Anterior cingulate cortex (tissue), 58 donors: Measurements from ENCODE around the gene ABCA6.
"Not testable (repeated sequence)": the region's sequence is repeated elsewhere in the genome, so short reads cannot be mapped to it uniquely, and the experiment has no call there.

ENCODE experiments used
- DNase-seq, 58 donors: peaks; one replicate each; lab custom pipeline; 2025; lab: John Stamatoyannopoulos, UW

ABCA6 gene

GRCh38 chr17:69075823-69076222, 65.9 kb downstream of the ABCA6 start:
- no peak for DNase-seq

DNA sequence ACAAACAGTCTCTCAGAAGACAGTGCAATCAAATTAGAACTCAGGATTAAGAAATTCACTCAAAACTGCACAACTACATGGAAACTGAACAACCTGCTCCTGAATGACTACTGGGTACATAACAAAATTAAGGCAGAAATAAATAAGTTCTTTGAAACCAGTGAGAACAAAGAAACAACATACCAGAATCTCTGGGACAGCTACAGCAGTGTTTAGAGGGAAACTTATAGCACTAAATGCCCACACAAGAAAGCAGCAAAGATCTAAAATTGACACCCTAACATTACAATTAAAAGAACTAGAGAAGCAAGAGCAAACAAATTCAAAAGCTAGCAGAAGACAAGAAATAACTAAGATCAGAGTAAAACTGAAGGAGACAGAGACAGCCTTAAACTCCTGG, 68.3 kb downstream of the ABCA6 start:
- not testable (repeated sequence) for DNase-seq

DNA sequence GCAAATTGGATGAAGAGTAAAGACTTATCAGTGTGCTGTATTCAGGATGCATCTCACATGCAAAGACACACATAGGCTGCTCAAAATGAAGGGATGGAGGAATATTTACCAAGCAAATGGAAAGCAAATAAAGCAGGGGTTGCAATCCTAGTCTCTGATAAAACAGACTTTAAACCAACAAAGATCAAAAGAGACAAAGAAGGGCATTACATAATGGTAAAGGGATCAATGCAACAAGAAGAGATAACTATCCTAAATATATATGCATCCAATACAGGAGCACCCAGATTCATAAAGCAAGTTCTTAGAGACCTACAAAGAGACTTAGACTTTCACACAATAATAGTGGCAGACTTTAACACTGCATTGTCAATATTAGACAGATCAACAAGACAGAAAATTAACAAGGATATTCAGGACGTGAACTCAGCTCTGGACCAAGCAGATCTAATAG, 68.9 kb downstream of the ABCA6 start:
- not testable (repeated sequence) for DNase-seq

GRCh38 chr17:69071233-69071586, 70.5 kb downstream of the ABCA6 start:
- not testable (repeated sequence) for DNase-seq

- DNase-seq = not testable (repeated sequence)
Observed at GRCh38 chr17:69070378-69071232, 71.1 kb downstream of the ABCA6 start.

- DNase-seq = no peak
Observed at GRCh38 chr17:69069226-69069750, 72.4 kb downstream of the ABCA6 start.

DNA sequence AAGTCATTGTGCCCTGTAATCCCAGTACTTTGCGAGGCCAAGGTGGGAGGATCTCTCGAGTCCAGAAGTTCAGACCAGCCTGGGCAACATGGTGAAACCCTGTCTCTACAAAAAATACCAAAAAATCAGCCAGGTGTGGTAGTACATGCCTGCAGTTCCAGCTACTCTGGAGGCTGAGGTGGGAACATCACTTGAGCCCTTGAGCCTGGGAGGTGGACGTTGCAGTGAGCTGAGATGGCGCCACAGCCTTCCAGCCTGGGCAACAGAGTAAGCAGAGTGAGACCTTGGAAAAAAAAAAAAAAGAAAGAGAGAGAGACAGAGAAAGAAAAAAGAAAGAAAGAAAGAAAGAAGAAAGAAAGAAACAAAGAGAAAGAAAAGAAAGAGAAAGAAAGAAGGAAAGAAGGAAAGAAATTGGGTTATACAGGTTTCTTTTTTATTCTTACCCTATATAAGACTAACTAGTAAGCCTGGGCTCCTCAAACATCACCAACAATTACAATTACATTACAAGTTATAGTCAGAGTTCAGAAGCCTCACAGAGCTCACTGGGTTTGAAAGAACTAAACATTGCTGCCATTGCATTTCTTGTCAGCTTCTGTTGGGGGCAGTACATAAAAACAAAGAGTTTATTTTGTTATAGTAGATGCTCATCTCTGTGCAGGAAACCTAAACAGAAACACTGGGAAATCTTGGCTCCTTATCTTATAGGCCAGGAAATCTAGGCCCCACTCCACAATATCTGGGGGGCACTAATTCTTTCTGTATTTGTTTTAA, 74.2 kb downstream of the ABCA6 start:
- DNase-seq = no peak

DNA sequence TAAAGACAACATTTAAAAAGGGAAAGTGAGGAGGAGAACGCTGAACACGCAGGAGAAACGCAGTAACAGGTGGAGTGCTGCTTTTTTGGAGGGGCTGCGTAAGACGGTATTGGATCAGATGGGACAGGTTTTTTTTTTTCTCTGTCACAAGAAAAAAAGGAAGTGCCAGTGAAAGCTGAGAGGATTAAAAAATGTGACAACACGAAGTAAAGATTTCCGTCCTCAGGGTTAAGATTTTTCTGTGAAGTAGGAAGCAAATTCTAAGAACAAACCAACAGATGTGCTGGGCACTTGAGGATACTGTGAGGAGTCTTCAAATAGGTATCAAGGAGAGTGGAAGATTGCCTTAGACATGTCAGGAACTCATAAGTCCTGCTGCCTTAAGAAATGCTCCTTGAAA, 75.2 kb downstream of the ABCA6 start:
- DNase-seq = no peak

- no peak for DNase-seq
Observed at GRCh38 chr17:69065113-69065512, 76.6 kb downstream of the ABCA6 start.

- DNase-seq = no peak
Observed at GRCh38 chr17:69064476-69064875, 77.2 kb downstream of the ABCA6 start.

- DNase-seq = no peak
Observed at GRCh38 chr17:69064001-69064400, 77.7 kb downstream of the ABCA6 start.

DNA sequence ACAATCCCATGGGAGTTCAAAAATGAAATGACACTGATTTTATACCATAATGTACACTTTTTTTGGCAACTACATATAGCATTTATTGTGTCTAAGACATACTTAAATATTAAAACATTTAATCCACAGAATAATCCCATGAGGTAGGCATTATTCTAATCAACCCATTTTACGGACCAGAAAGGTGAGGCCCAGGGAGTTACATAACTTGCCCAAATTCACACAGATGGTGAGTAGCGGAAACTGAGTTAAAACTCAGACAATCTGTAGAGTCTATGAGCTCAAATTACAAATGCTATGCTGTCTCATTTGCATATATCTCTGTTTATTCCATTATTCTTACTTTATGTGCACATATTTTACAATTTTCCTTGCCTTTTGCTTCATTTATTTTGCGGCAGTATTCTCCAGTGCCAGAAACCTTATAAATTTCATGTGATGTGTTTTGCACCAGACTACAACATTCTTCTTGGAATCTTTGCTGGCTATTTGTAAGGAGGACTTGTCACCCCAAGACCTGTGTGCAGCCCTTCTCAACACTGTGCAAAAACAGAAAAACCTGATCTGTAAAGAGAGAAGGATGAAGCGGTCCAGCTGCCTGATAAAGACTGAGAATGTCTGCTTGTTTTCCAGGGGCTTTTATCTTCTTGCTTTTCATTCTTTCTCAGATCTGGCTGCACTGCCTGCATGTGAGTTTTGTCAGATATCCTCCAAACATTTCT, 78.7 kb downstream of the ABCA6 start:
- no peak for DNase-seq

DNA sequence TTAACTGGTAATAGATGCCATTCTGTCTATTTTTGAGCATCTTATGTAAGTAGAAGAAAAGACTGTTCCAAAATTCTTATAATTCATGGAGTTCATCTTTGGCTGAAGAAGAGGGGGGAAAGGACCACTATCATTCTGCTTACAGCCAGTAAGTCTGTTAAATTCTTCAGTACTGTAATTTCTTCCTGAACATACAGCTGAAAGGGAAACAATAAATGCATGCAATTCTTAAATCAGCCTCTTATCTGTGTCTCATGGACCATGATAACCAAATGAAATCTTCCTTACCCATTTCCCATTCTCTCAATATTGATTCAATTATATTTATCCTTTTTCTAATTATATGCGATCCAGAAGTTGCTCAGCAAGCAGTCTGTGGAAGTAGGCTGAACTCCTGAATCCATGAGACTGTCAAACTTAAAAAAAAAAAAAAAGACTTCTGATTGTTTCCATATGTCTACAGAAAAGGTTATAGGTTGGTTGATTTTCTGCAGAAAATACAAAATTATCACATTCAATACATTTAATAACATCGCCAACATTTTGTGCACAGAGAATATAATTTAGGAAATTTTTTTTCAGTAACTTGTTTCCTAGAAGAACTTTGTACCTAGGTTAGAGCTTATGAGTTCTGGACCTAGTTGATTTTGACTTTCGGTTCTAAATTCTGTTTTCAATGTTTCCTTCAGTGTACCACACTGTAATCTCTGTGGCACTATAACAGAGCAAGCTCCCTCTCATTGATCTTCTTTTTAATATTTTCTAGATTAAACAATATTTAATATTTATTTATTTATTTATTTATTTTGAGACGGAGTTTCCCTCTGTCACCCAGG, 79.8 kb downstream of the ABCA6 start:
- no peak for DNase-seq

- peak in 2 of 58 donors; percentile 0 to 8 for DNase-seq
Observed at GRCh38 chr17:69060822-69061221, 80.9 kb downstream of the ABCA6 start, which contains the start of gene ABCA9. Gene ABCA9 (minus strand): TSS chr17:69060927. CDS start chr17:69051126, 9,801 bp downstream.

DNA sequence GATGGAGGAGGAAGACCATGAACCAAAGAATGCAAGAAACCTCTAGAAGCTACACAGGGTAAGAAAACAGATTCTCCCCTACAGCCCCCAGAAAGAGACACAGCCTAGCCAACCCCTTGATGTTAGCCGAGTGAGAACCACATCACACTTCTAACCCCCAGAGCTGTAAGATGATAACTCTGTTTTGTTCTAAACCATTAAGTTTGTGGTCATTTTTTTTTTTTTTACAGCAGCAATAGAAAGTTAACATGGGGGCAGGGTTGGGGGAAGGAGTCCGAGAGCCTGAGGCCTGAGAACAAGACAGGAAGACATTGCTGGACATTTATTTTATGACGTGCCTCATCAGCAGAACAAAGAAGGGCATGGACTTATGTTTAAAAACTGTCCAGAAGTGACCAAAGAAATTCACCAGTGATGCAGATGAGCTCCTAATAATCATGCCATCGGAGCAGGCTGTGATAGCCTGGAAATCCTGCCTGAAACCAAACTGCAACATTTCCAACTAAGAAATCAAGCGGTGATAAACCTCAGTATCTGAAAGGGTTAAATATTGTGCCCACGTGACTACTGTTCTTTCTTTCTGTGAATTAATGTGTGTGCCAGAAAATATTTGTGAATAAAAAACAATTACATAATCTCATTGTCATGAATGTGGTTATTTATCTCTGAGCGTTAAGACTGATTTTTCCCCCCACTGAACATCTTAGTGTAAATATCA, 82.1 kb downstream of the ABCA6 start:
- no peak for DNase-seq

DNA sequence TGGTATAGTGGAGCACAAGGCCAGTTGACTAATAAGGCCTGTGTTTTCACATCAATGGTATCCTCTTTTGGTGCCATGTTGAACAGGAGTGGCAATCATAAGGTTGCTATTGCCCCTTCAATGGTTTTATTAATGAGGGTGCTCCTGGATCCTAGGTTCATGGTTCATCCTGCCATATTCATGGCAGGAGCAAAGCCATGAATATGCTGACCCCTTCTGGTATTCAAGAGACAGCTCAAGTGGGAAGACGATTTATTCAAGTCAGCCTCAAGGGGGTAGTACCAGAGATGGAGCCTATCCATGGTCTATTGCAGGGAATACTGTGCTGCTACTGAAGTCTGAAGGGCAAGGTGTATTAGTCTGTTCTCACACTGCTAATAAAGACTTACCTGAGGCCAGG, 83.5 kb downstream of the ABCA6 start:
- no peak for DNase-seq

DNA sequence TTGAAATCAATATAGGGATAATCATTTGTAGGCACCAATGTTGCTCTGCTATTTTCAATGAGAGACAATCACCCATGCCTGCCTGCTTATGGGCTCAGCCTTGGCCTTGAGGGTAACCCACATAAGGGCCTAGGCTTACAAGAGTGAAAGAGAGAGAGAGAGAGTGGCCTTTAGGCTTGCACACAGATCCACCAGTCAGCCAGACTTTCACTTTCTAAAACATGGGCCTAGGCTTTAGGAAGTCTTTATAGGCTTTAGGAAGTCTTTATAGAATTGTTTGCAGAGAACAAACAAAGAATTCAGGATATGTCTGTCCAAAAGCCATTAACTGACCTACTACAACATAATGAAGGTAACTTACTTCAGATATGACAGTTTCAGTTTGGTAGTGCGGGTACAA, 84.4 kb downstream of the ABCA6 start:
- DNase-seq = no peak

GRCh38 chr17:69056179-69056823, 85.4 kb downstream of the ABCA6 start:
- no peak for DNase-seq

DNA sequence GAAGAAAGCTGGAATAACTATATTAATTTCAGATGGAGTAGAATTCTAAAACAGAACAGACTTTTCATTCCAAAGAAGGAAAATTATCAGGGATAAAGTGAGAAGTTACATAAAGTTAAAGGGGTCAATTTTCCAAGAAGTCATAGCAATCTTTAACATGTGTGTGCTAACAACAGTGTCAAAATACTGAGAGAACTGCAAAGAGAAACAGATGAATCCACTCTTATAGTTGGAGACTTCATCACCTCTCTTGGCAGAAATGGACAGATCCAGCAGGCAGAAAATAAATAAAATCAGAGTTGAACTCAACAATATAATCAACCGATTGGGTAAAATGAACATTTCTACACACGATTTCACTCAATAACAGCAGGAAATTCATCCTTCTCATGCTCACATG, 86.4 kb downstream of the ABCA6 start:
- DNase-seq = no peak
